ENCODE measurements around the gene B3GAT2. TPM values are rescaled to one million over a fixed set of nuclear protein-coding genes. Genes with fewer than 3 reads are reported as not detected.

B3GAT2 gene
- total RNA-seq, 1 experiment from 2014 or later = 0.22 TPM

GRCh38 chr6:70997379-70997778, 40.5 kb upstream of the B3GAT2 start:
- H3K4me1 ChIP-seq (ENCODE audit: insufficient read depth, low read length) = no peaks in the 10 kb centered on the region; the same call in 1 of the 2 replicates
- no peak overlapping the region for H2BK12ac ChIP-seq (ENCODE audit: insufficient read length, low read depth, low read length)
- H3K14ac ChIP-seq (ENCODE audit: insufficient read depth, low read length) = no peak overlapping the region
- no peak overlapping the region for H3T11ph ChIP-seq (ENCODE audit: low read length)
- H3K9me3 Mint-ChIP-seq = no peaks in the 10 kb centered on the region; a peak in 1 of 5 replicates
- no peak overlapping the region for H3K56ac ChIP-seq (ENCODE audit: insufficient read length, low read depth, low read length)
- H3K27ac Mint-ChIP-seq = no peak overlapping the region
- no peak overlapping the region for H3K4me2 ChIP-seq (ENCODE audit: insufficient read depth, insufficient read length, low read length)
- peaks cover 12 to 15% of the 10 kb centered on the region in 2 experiments; a peak in 3 of 4 replicates for H3K4me1 Mint-ChIP-seq
- H4K8ac ChIP-seq (replicated peaks; ENCODE audit: insufficient read length, low read depth, low read length) = no peak overlapping the region
- H3K9ac ChIP-seq (ENCODE audit: extremely low read depth, insufficient read length, low read length) = no peak overlapping the region
- no peaks in the 10 kb centered on the region; a peak in 1 of 7 replicates for H3K36me3 Mint-ChIP-seq (ENCODE audit: insufficient read depth in 1 of 3, low read depth in 3 of 3)
- no peak overlapping the region for H2BK120ac ChIP-seq (ENCODE audit: low read depth, low read length, poor library complexity, severe bottlenecking)
- H2BK5ac ChIP-seq (ENCODE audit: insufficient read length, low read length) = no peak overlapping the region
- no peak overlapping the region for H3K4me3 Mint-ChIP-seq
- no peak for DNase-seq
- no peak overlapping the region for H2AK5ac ChIP-seq (ENCODE audit: insufficient read length, low read length)
- no peaks in the 10 kb centered on the region for H3K27me3 ChIP-seq (ENCODE audit: insufficient read depth, low read length)
- H3K18ac ChIP-seq (ENCODE audit: insufficient read length, low read depth, low read length) = no peak overlapping the region
- H3K79me2 ChIP-seq (ENCODE audit: insufficient read depth, low read length) = no peaks in the 10 kb centered on the region
- no peak overlapping the region for H4K91ac ChIP-seq (ENCODE audit: insufficient read length, low read depth, low read length)
- no peaks in the 10 kb centered on the region for H3K23me2 ChIP-seq (ENCODE audit: insufficient read length, low read depth, low read length, poor library complexity, severe bottlenecking)
- H3K4ac ChIP-seq (ENCODE audit: low read depth, low read length) = no peak overlapping the region
- H4K5ac ChIP-seq (ENCODE audit: insufficient read length, low read depth, low read length) = no peak overlapping the region
- no peaks in the 10 kb centered on the region for H3K27me3 Mint-ChIP-seq (ENCODE audit: low read depth)
- H2BK20ac ChIP-seq (ENCODE audit: low read depth, low read length, poor library complexity, severe bottlenecking) = no peak overlapping the region
- no peak for TF ChIP-seq CTCF (conservative IDR thresholded peaks at IDR 0.05)
- no peaks in the 10 kb centered on the region for H3K79me1 ChIP-seq (ENCODE audit: insufficient read depth, low read depth, low read length, poor library complexity, severe bottlenecking)
- no peak overlapping the region for H3K23ac ChIP-seq (ENCODE audit: insufficient read length, low read depth, low read length)
- H3K27ac ChIP-seq (ENCODE audit: insufficient read length, low read depth, low read length) = no peak overlapping the region
- H2AFZ ChIP-seq (ENCODE audit: low read length) = no peak overlapping the region
- no peaks in the 10 kb centered on the region for H4K20me1 ChIP-seq (ENCODE audit: control insufficient read depth, insufficient read depth, insufficient read length)
- no peaks in the 10 kb centered on the region for H3K9me3 ChIP-seq (ENCODE audit: control insufficient read depth, low read depth, low read length)
- no peak overlapping the region for H2BK15ac ChIP-seq (ENCODE audit: low read depth, low read length)
- WGBS (ENCODE audit: extremely low coverage, insufficient read length, low lambda C conversion rate) = no CpG with 5 or more reads among the region's 3 CpGs

Measured in H9 (cell line).